Naive thymus-derived CD8-positive, alpha-beta T cell (primary cell): ENCODE measurements around the gene CA9. TPM values are rescaled to one million over a fixed set of nuclear protein-coding genes. Genes with fewer than 3 reads are reported as not detected.

Source experiments
- ATAC-seq, 2 donors: fragments of 150-1000 bp; cut with Tn5 transposase in 1 of 2; sonication (Bioruptor Pico), chemical (Tn5 transposase) in 1 of 2; 1 replicate in 1 of 2; 2 replicates in 1 of 2; pipeline ENCODE4 v1.10.0; 2021; ENCODE audit warnings: mild to moderate bottlenecking in 2 of 2, moderate library complexity in 2 of 2
- POLR2A ChIA-PET: fragments of 350-600 bp; sonication (Branson Sonifier 250); formaldehyde crosslinking; loops from one replicate; lab custom pipeline; 2021; ENCODE audit warnings: antibody characterized with exemption; lab: Charles Lee
- DNase-seq, 10 donors: peaks; one replicate each; pipeline versions ENCODE4 v3.0.0 to v3.0.0-alpha.2; 2020 to 2022
- H3K27ac Mint-ChIP-seq, 10 donors: one replicate each; pipeline ENCODE4 v1.8.0; 2020 to 2022; ENCODE audit warnings: mild to moderate bottlenecking in 10 of 10, mixed read lengths in 10 of 10, moderate library complexity in 4 of 10, inconsistent platforms in 1 of 10
- H3K27me3 Mint-ChIP-seq, 5 donors: one replicate each; pipeline ENCODE4 v1.8.0; 2021 to 2022; ENCODE audit warnings: mixed read lengths in 5 of 5
- H3K36me3 Mint-ChIP-seq, 3 donors: one replicate each; pipeline ENCODE4 v1.8.0; 2020 to 2022; ENCODE audit warnings: mixed read lengths in 3 of 3, mild to moderate bottlenecking in 2 of 3, inconsistent platforms in 1 of 3
- H3K4me1 Mint-ChIP-seq, 4 donors: one replicate each; pipeline ENCODE4 v1.8.0; 2021 to 2022; ENCODE audit warnings: mixed read lengths in 4 of 4
- H3K4me3 Mint-ChIP-seq, 10 donors: one replicate each; pipeline ENCODE4 v1.8.0; 2020 to 2022; ENCODE audit warnings: mild to moderate bottlenecking in 10 of 10, mixed read lengths in 10 of 10, moderate library complexity in 6 of 10, inconsistent platforms in 1 of 10
- H3K9me3 Mint-ChIP-seq, 9 donors: one replicate each; pipeline ENCODE4 v1.8.0; 2020 to 2022; ENCODE audit warnings: mixed read lengths in 9 of 9, mild to moderate bottlenecking in 3 of 9, inconsistent platforms in 1 of 9, moderate library complexity in 1 of 9
- microRNA-seq: library from miRNA; unstranded; fragments of <30 nt; microRNA quantifications from one replicate; pipeline ENCODE4 v1.2.0, GENCODE V29; 2022; ENCODE audit warnings: borderline microRNAs expressed
- polyA plus RNA-seq, 3 donors: library from polyadenylated mRNA; unstranded; fragments of 300-500 nt; fragmentation: Illumina TruSeq; gene quantifications; one replicate each; pipeline ENCODE4 v1.2.3, GENCODE V29; 2021
- total RNA-seq, 8 experiments: library from RNA in 2 of 8; stranded (reverse) in 2 of 8; gene quantifications; one replicate each; pipeline ENCODE4 v1.2.3 and lab custom pipeline; 2021 to 2026

CA9 gene
- total and polyA plus RNA-seq, 5 experiments from 2014 or later = not detected

DNA sequence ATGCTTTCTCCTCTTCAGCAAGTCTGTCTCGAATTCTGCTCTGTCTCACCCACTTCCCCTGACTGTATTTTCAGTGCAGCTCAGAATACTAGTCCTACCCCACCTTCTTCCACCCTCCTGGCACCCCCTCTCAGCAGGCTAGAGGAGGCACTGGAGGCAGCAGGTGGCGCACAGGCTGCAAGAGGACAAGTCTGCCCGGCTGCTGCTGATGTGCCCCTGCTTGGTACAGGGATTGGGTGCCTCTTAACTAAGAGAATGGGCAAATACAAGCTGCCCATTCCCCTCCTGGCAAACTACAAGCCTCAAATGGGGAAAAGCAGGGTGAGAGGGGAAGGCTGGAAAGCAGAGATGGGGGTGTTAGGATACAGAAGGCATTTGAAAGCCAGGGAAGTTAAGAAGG, 53.2 kb downstream of the CA9 start:
- peak overlapping the region in 6 of 10 donors; percentile 3 to 89 (median 80) for H3K27ac Mint-ChIP-seq
- H3K27me3 Mint-ChIP-seq = no peaks in the 10 kb centered on the region
- peak; percentile 63 to 80 for ATAC-seq
- H3K9me3 Mint-ChIP-seq = no peaks in the 10 kb centered on the region
- peaks cover 0 to 25% (median 5%) of the 10 kb centered on the region in 4 donors for H3K4me1 Mint-ChIP-seq
- DNase-seq = peak in 9 of 10 donors; percentile 29 to 79 (median 51)
- peak overlapping the region in 4 of 10 donors; percentile 51 to 81 (median 66) for H3K4me3 Mint-ChIP-seq
- H3K36me3 Mint-ChIP-seq = peaks cover 0 to 47% (median 0%) of the 10 kb centered on the region in 3 donors
- POLR2A ChIA-PET = interaction anchor here (0.6 to 3.3 kb wide), 10 partner anchors 11 to 122 kb away, joined by 3 to 14 read pairs (median 4); partner anchors contain the start of genes CCDC107, RGP1, RMRP and SIT1

- H3K27me3 Mint-ChIP-seq = no peaks in the 10 kb centered on the region
- H3K36me3 Mint-ChIP-seq = peaks cover 0 to 39% (median 0%) of the 10 kb centered on the region in 3 donors
- H3K4me1 Mint-ChIP-seq = peaks cover 4 to 27% (median 8%) of the 10 kb centered on the region in 4 donors
- H3K4me3 Mint-ChIP-seq = no peak overlapping the region
- ATAC-seq = no peak
- peak in 1 of 10 donors; percentile 47 for DNase-seq
- peak overlapping the region in 1 of 10 donors; percentile 7 for H3K27ac Mint-ChIP-seq
- POLR2A ChIA-PET = interaction anchor here (1.2 to 3.3 kb wide), 9 partner anchors 17 to 112 kb away, joined by 3 to 17 read pairs (median 7); partner anchors contain the start of genes CCDC107, RGP1, RMRP and SIT1
- no peaks in the 10 kb centered on the region for H3K9me3 Mint-ChIP-seq
Measured at GRCh38 chr9:35727676-35728040, 53.9 kb downstream of the CA9 start.

DNA sequence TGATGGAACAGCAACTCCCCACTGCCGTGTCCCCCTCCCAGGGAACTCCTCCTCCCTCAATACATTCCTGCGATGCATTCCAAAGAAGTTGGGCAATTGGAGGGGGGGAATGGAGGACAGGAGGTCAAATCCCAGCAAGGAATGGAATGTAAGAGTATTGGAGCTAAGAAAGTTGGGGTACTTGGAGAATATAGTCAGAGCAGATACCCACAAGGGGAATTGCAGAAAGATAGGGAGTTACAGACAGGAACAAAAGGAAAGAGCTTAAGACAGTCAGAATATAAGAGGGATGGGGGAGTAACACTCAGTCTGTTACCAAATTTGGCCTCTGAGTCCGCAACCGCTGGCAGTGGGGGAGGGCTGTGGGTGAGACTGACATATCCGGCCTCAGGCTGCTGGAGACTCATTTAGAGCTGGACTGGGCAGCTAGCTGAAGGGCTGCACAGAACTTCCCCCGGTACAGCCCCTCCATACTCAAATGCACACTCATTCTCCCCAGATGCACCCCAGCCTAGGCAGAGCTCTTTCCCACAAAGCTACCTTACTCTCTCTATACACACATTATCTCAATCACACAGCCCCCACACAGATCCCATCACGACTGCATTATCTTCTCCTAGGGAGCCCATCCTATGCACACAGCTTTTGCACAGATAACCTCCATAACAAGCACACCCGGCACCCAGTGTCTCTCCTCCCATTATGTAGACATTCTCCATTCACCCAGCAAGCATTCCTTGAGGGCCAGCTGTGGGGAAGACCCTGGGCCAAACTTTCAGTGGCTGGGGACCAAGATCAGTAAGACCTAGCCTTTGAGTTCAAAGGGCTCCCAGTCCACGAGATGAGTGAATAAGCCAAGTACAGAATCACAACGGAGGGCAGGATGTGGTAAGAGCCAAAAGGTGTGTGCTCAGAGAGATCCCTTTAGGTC, 54.6 kb downstream of the CA9 start:
- Mint-ChIP-seq H3K27ac (no peak overlapping the region), H3K4me1 (peaks cover 10 to 32% (median 14%) of the 10 kb centered on the region in 4 donors), H3K27me3 (no peaks in the 10 kb centered on the region), H3K36me3 (peaks cover 0 to 33% (median 0%) of the 10 kb centered on the region in 3 donors), H3K9me3 (no peaks in the 10 kb centered on the region), H3K4me3 (no peak overlapping the region)
- no peak for ATAC-seq
- POLR2A ChIA-PET = interaction anchor here (0.5 to 3.3 kb wide), 11 partner anchors 16 to 113 kb away, joined by 3 to 17 read pairs (median 4); partner anchors contain the start of genes CCDC107, RGP1, RMRP and SIT1
- DNase-seq = peak in 4 of 10 donors; percentile 35 to 44 (median 42)

DNA sequence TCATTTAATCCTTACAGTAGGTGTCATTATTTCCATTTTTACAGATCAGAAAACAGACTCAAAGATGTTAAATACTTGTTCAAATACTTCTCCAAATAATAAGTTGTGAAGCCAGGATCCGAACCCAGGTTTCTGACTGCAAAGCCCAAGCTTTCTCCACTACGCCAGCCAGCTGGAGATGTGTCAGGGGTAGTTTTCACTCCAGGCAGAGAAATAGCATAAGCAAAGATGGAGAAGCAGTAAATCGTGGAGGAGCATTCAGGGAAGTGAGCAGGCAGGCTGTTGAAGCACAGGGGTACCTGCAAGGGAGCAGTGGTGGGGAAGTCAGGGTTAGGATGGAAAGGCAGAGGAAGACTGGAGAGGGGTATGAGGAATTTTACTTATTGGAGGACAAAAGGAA, 55.4 kb downstream of the CA9 start:
- H3K36me3 Mint-ChIP-seq = peaks cover 0 to 26% (median 0%) of the 10 kb centered on the region in 3 donors
- POLR2A ChIA-PET = interaction anchor here (1.1 to 3.3 kb wide), 5 partner anchors 19 to 112 kb away, joined by 3 to 17 read pairs (median 6); partner anchors contain the start of genes CCDC107 and RMRP
- H3K4me1 Mint-ChIP-seq = peaks cover 12 to 33% (median 21%) of the 10 kb centered on the region in 4 donors
- ATAC-seq (no peak), DNase-seq (peak in 1 of 10 donors; percentile 4)
- no peak overlapping the region for H3K27ac Mint-ChIP-seq
- H3K9me3 Mint-ChIP-seq = no peaks in the 10 kb centered on the region
- H3K27me3 Mint-ChIP-seq = no peaks in the 10 kb centered on the region
- H3K4me3 Mint-ChIP-seq = no peak overlapping the region

DNA sequence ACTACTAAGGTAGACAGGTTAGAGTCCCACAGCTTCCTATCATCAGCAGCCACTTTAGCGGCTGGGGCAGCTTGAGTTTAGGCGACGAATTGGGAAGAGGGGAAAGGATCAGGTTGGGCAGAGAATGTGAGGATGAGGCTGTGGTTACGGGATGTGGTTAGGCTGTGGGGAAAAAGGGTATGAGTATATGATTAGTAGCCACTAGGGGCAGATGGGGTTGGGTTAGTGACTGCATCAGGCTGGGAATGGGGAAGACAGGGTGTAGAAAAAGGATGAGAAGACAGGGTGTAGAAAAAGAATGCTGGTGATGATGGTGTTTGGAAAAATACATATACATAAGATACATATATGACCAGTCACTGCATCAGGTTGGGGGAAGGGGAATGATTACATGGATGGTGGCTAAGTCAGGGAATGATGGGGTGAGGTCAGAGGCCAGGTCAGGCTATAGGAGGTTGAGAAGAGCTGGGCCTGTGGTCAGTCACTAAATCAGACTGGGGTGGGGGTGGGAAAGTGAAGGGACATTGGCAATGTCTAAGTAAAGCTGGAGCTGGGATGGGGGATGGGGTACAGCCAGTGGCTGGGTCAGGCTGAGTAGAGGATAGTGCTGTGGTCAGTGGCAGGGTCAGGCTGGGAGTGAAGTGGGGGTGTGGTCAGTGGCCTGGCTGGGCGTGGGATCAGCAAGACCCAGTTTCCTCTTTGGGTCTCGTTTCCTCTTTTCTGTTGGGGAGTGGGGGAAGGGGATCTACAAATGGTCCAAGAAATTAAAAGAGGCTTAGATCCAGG, 56.2 kb downstream of the CA9 start:
- Mint-ChIP-seq H3K27ac (peak overlapping the region in 3 of 10 donors; percentile 14 to 97 (median 75)), H3K27me3 (no peaks in the 10 kb centered on the region), H3K4me1 (peaks cover 12 to 31% (median 19%) of the 10 kb centered on the region in 4 donors), H3K4me3 (peak overlapping the region in 4 of 10 donors; percentile 86 to 98 (median 89)), H3K36me3 (peaks cover 0 to 19% (median 0%) of the 10 kb centered on the region in 3 donors), H3K9me3 (no peaks in the 10 kb centered on the region)
- no peak for ATAC-seq
- DNase-seq = peak in 4 of 10 donors; percentile 28 to 42 (median 36)
- POLR2A ChIA-PET = interaction anchor here (1.4 to 5.1 kb wide), 10 partner anchors 9 to 113 kb away, joined by 4 to 68 read pairs (median 16); partner anchors contain the start of genes ARHGEF39, CCDC107, GBA2 and MSMP

- DNase-seq (peak in 1 of 10 donors; percentile 8), ATAC-seq (no peak)
- peak overlapping the region in 4 of 10 donors; percentile 86 to 98 (median 89) for H3K4me3 Mint-ChIP-seq
- peaks cover 13 to 31% (median 21%) of the 10 kb centered on the region in 4 donors for H3K4me1 Mint-ChIP-seq
- POLR2A ChIA-PET = interaction anchor here (1.4 to 5.1 kb wide), 10 partner anchors 9 to 111 kb away, joined by 4 to 68 read pairs (median 22); partner anchors contain the start of genes ARHGEF39, CCDC107, GBA2 and MSMP
- H3K27me3 Mint-ChIP-seq = no peaks in the 10 kb centered on the region
- peak overlapping the region in 3 of 10 donors; percentile 14 to 97 (median 75) for H3K27ac Mint-ChIP-seq
- H3K9me3 Mint-ChIP-seq = no peaks in the 10 kb centered on the region
- H3K36me3 Mint-ChIP-seq = peaks cover 0 to 19% (median 3%) of the 10 kb centered on the region in 3 donors
Measured at GRCh38 chr9:35730486-35730854, 56.7 kb downstream of the CA9 start.

Small RNA genes lying within 50 kb of the gene (microRNA-seq; reads per million reads assigned to microRNA genes)
- gene MIR6852 = not detected

Other genes with a start within 250 kb of the CA9 start
- 1 to 10 TPM in 1 of 2 experiments, under 1 TPM in 1; 0.86 to 1.5 TPM for gene RUSC2, start 183.8 kb upstream of the CA9 start, total RNA-seq
- gene RUSC2, start 183.8 kb upstream of the CA9 start, polyA plus RNA-seq = under 1 TPM in 1 of 3 donors, not detected in 2; 0.05 TPM
- 10 to 100 TPM; 43.5 to 44.4 TPM for gene TESK1, start 68.7 kb upstream of the CA9 start, total RNA-seq
- gene TESK1, start 68.7 kb upstream of the CA9 start, polyA plus RNA-seq = 1 to 10 TPM; 3.0 to 8.1 (median 4.8) TPM
- gene CD72, start 55.5 kb upstream of the CA9 start, total RNA-seq = 1 to 10 TPM; 7.8 to 8.0 TPM
- 1 to 10 TPM in 1 of 3 donors, under 1 TPM in 2; 0.80 to 1.5 (median 0.91) TPM for gene CD72, start 55.5 kb upstream of the CA9 start, polyA plus RNA-seq
- gene SIT1, start 23.0 kb upstream of the CA9 start, total RNA-seq = 10 to 100 TPM; 24.2 to 25.4 TPM
- gene SIT1, start 23.0 kb upstream of the CA9 start, polyA plus RNA-seq = 100 to 1,000 TPM in 1 of 3 donors, 10 to 100 TPM in 2; 82.2 to 128 (median 91.6) TPM
- over 10,000 TPM; 14,495 to 21,271 TPM for gene RMRP, start 15.9 kb upstream of the CA9 start, total RNA-seq
- gene RMRP, start 15.9 kb upstream of the CA9 start, polyA plus RNA-seq = 10 to 100 TPM in 1 of 3 donors, not detected in 2; 33.0 TPM
- 10 to 100 TPM; 13.8 to 16.6 TPM for gene CCDC107, start 15.6 kb upstream of the CA9 start, total RNA-seq
- gene CCDC107, start 15.6 kb upstream of the CA9 start, polyA plus RNA-seq = 10 to 100 TPM; 45.9 to 59.0 (median 51.5) TPM
- under 1 TPM in 1 of 2 experiments, not detected in 1; 0.29 TPM for gene ARHGEF39, start 8.7 kb upstream of the CA9 start, total RNA-seq
- gene ARHGEF39, start 8.7 kb upstream of the CA9 start, polyA plus RNA-seq = under 1 TPM; 0.13 to 0.25 (median 0.24) TPM
- gene TPM2, start 16.0 kb downstream of the CA9 start, total RNA-seq = 10 to 100 TPM; 92.3 to 98.5 TPM
- gene TPM2, start 16.0 kb downstream of the CA9 start, polyA plus RNA-seq = under 1 TPM in 1 of 3 donors, not detected in 2; 0.34 TPM
- gene TLN1, start 58.3 kb downstream of the CA9 start, total RNA-seq = 100 to 1,000 TPM; 204 to 233 TPM
- gene TLN1, start 58.3 kb downstream of the CA9 start, polyA plus RNA-seq = 10 to 100 TPM; 32.9 to 88.9 (median 36.4) TPM
- 10 to 100 TPM; 17.1 to 19.5 TPM for gene CREB3, start 58.7 kb downstream of the CA9 start, total RNA-seq
- gene CREB3, start 58.7 kb downstream of the CA9 start, polyA plus RNA-seq = 10 to 100 TPM; 29.8 to 40.3 (median 33.1) TPM
- gene GBA2, start 75.3 kb downstream of the CA9 start, total RNA-seq = 10 to 100 TPM; 56.7 to 65.4 TPM
- gene GBA2, start 75.3 kb downstream of the CA9 start, polyA plus RNA-seq = 10 to 100 TPM; 14.8 to 28.3 (median 22.0) TPM
- gene RGP1, start 75.4 kb downstream of the CA9 start, total RNA-seq = 10 to 100 TPM; 30.7 to 31.7 TPM
- gene RGP1, start 75.4 kb downstream of the CA9 start, polyA plus RNA-seq = 1 to 10 TPM; 6.8 to 9.6 (median 8.1) TPM
- gene MSMP, start 80.3 kb downstream of the CA9 start, total RNA-seq = 1 to 10 TPM in 1 of 2 experiments, under 1 TPM in 1; 0.88 to 1.7 TPM
- 1 to 10 TPM in 1 of 3 donors, not detected in 2; 1.3 TPM for gene MSMP, start 80.3 kb downstream of the CA9 start, polyA plus RNA-seq
- gene NPR2, start 117.7 kb downstream of the CA9 start, total RNA-seq = 10 to 100 TPM; 12.6 to 12.7 TPM
- gene NPR2, start 117.7 kb downstream of the CA9 start, polyA plus RNA-seq = under 1 TPM; 0.20 to 0.94 (median 0.36) TPM
- gene SPAG8, start 138.3 kb downstream of the CA9 start, total RNA-seq = 1 to 10 TPM; 7.0 to 8.9 TPM
- gene SPAG8, start 138.3 kb downstream of the CA9 start, polyA plus RNA-seq = 1 to 10 TPM in 2 of 3 donors, under 1 TPM in 1; 0.17 to 2.2 (median 1.7) TPM
- 10 to 100 TPM; 25.4 to 27.9 TPM for gene HINT2, start 141.1 kb downstream of the CA9 start, total RNA-seq
- 10 to 100 TPM; 73.0 to 87.9 (median 78.5) TPM for gene HINT2, start 141.1 kb downstream of the CA9 start, polyA plus RNA-seq
- not detected for gene FAM221B, start 154.8 kb downstream of the CA9 start, total RNA-seq
- gene FAM221B, start 154.8 kb downstream of the CA9 start, polyA plus RNA-seq = not detected
- gene TMEM8B, start 155.3 kb downstream of the CA9 start, total RNA-seq = 10 to 100 TPM in 1 of 2 experiments, 1 to 10 TPM in 1; 8.8 to 10.2 TPM
- 1 to 10 TPM; 1.5 to 2.4 (median 2.1) TPM for gene TMEM8B, start 155.3 kb downstream of the CA9 start, polyA plus RNA-seq
- gene OR13J1, start 196.5 kb downstream of the CA9 start, total RNA-seq = not detected
- not detected for gene OR13J1, start 196.5 kb downstream of the CA9 start, polyA plus RNA-seq
- not detected for gene HRCT1, start 232.3 kb downstream of the CA9 start, total RNA-seq
- gene HRCT1, start 232.3 kb downstream of the CA9 start, polyA plus RNA-seq = not detected
- not detected for gene SPAAR, start 235.6 kb downstream of the CA9 start, total RNA-seq
- gene SPAAR, start 235.6 kb downstream of the CA9 start, polyA plus RNA-seq = not detected